Stimulated activated CD4-positive, alpha-beta T cell treated with anti-CD3 and anti-CD28 coated beads, Interleukin-2, amount 100 ng/mL, for 24 hours (primary cell): ENCODE results near the gene FBLIM1.
A peak's percentile ranks its signal among the peaks of the same experiment; 100 is the strongest.

ENCODE experiments used
- DNase-seq, 2 donors: peaks; one replicate each; pipeline ENCODE4 v3.0.0-alpha.2; 2020

Gene FBLIM1

DNA sequence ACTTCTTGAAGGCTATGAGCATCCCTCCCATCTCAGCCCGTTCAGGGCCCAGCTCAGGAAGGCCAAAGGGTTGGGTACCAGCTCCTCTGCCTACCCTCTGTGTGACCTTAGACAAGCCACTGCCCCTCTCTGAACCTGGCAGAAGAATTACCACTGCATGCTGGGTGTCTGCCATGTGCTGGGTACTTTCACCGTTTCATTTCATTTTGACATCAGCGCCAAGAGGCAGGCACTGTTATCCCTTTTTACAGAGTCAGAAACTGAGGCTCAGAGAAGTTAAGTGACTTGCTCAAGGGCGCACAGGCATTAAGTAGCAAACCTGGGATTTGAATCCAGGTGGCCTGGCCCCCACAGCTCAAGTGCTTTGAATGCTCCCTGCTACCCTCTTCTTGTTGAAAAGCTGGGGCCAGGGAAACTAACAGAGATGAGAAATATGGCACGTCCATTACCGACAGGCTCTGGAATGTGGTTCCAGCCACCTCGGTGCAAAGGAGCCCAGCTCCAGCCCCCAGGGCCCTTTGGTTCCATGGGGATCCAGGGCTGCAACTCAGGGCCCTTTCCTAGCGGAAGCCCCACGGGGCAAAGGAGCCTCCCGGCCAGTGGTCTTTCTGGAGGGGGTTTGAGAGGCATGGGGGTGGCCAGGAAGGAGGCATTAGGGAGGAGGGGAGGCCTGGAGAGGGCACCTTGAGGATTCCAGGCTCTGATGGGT lies 9.8 kb upstream of the FBLIM1 start:
- DNase-seq: no peak

DNA sequence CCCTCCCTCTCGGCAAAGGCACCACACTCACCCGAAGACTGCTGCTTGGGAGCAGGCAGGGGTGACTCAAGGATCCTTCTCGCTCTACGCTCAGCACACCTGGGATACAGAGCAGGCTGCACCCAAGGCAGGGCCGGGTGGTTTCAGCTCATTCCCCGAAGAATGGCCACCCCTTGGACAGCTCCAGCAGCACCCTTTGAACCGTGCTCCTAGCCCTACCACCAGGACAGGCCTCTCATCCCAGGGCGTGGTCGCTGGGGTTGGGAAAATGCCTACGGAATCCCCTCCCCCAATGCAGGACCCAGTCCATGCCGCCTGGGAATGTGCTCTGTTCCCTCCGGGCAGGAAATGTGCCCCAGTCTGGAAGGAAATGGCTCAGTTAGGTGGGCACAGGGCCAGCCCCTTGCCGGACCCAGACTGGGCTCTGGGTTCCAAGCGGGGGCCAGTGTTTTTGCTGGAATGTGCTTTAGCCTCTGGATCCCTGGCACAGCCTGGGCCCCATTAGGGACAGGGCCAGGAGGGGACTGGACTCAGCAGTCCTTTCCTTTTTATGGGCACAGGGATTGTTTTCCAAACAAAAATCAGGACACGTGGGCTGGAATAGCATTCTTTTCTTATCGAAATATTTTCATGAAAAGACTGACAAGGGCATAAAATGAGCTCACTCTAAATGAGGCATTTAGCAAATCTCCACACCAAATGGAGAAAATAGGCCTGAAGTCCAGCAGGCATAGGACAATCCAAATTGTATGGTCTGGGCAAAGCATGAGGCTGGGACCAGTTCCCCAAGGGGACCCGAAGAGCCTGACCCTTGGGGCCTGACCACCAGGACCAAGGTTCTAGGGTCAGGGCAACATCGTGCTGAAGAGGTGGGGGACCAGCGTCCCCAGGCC lies 8.9 kb upstream of the FBLIM1 start:
- DNase-seq: no peak

DNA sequence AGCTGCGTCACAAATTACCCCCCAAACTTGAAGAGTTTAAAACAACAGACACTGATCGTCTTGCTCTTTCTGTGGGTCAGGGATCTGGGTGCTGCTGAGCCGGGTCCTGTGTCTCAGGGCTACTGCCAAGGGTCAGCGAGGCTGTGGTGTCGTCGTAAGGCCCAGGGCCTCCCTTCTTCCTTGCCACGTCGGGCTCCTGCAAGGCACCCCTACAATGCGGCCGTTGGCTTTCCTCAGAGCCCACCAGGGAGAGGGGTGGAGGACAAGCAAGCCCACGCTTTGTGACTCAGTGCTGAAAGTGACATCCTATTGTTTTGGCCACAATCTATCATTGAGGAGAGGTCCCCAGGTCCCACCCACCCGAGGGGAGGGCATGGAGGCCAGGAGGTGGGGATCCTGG lies 7.7 kb upstream of the FBLIM1 start:
- no peak for DNase-seq

DNA sequence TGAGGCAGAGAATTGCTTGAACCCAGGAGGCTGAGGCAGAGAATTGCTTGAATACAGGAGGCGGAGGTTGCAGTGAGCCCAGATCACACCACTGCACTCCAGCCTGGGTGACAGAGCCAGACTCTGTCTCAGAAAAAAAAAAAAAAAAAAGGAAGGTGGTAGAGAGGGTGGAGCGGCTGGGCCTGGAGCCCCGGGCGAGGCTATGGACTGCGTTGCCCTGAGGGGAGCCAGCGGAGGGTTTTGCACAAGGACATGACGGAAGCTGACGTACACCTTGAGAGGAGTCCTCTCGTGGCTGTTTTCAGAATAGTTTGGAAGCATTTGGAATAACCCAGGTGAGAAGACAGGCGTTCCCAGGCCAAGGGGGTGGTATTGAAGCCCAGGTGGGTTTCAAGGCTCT lies 6.9 kb upstream of the FBLIM1 start:
- no peak for DNase-seq

DNA sequence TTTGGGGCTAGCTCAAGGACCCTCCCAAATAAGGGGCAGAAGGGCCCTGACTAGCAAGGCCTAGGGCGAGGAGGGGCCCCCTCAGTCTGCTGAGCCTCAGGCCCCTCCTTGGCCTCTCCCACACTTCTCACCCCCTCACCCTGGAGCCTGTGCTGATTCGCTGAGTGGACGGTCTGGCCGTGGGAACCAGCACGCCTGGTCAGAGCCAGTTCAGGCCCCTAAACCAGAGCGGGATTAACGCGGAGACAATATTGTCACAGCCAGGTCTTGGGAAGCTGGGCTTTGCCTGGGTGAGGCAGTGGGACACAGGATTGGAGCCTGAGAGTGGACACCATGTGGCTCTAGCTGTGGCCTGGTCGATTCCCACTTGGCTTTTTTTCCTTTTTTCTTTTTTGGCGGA lies 4.8 kb upstream of the FBLIM1 start:
- no peak for DNase-seq

DNA sequence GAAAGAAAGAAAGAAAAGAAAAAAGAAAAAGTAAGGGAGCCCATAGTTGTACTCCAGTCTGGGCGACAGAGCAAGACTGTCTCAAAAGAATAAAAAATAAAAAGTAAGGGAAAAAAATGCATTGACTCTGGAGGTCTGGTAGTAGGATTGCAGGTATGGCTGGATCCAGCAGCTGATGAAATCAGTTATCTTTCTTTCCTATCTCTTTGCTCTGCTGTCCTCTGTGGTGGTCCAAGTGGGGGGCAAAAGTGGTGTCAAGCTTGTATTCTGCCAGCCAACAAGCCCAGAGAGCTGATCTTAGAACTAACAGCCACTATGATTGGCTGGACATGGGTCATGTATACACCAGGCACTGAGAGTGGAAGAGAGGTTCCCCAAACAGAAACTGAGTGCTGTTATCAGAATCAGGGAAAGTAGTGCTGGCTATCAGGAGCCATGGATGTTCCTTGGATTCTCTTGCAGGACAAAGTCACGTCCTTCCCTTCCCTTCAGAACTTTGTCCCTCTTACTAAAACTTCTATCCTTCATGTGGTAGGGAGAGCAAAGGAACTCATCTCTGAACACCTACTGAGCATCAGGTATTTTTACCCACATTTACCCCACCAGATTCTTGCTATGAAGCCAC lies 3.5 kb upstream of the FBLIM1 start:
- DNase-seq: no peak

DNA sequence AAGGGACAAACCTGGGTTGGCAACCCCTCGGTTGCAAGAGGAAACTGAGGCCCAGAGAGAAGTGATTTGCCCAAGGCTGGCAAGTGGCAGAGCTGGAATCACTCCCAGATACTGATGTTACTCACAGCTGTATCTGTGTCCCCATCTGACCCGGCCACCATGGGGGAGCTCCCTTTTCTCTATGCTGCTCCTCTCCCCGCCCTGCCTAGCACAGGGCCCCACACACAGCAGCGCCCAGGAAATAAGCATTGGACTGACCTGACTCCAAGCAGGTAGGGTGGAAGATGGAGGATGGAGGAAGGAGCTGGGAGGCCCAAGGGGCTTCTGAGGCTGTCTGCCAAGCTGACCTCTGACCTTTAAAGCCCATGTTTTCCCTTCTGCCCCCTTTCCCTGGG lies 3.0 kb upstream of the FBLIM1 start:
- no peak for DNase-seq

DNA sequence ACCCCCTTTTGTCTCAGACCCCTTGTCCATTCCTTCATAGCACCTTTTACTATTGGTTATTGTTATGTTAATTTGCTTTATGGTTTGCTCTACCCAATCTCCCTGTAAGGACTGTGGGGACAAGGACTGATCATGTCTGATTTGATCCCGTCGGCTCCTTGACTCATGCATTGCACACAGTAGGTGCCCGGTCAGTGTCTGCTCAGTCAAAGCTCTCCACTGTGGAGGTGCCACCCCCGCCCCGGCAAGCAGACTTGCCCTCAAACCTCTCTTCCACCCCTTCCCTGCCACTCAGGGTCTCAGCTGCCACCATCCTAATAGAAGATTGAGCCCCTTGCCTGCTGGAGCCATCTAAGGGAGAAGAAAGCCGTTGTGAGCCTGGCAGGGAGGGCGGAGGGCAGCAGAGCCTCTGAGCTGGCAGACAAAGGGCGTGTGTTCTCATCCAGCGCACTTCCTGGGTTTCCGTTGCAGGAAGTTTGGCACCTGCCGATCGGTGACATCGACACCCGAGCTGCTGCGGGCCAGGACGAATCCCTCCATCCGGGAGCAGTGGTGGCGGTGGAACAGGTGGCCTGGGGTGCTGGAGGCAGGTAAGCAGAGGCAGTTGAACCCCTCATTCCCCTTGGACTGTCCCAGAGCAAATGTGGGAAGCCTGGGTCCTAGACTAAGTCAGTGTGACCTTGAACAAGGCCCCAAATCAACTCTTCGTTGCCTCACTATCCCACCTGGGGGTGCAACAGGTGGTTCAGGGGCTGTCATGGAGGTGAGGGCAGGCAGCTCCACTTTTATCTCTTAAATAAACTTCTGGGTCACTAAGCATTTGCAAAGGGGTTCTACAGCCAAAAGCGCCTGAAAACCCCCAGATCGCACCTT lies 2.2 kb upstream of the FBLIM1 start:
- DNase-seq: no peak

DNA sequence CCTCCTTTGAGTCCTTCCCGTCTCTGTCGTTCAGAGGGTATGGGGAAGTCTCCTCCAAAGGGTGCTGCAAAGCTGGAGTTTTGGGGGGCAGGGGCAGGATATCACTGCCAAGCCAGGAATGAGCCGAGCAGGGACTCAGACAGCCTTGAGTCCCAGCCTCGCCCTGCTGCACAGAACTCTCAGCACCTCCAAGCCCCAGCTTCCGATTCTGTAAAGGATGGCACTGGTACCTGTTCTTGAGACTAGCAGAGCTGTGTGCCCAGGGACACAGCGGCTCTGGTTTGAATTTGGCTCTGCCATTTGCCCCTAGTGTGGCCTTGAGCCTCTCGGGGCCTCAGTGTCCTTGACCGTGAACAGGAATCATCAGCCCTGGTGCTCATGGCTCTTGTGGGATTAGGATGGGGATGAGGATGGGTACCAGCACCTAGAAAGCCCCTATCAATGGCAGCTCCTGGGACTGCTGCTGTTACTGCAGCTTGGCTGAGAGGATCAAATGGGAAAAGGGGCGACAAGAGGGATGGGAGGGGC lies 1.5 kb upstream of the FBLIM1 start:
- no peak for DNase-seq

DNA sequence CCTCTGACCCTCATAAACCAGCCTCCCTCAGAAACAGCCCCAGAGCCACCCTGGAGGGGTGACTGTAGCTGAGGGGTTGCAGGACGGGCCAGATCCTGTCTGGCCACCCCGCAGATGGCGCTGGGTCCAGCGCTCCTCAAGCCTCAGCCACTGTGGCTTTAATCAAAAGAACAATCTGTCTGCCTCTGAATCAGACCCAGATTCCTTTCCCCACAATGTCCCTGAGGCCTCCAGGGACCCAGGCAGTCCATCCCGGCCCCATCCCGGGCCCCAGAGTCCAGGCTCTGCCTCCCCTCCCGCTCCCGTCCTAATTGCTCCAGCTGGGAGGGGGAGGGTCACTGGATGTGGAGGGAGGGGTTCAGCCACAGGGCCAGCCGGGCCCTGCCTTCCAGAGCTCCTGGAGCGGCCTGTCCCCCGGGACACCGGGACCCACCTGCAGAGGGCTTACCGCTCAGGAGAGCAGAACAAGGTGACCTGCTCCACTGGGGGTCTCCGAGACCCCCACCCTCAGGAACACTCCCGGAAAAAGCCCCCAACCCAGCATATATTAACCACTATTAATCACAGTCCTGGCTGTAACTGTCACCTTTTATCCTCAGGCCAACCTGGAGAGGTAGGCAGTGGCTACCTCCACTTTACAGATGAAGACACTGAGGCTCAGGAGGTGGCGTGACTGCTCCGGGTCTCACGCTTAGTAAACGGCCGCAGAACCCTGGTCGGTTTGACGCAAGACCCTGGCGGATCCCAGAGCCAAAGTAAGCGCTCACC lies 836 bp upstream of the FBLIM1 start:
- DNase-seq: no peak

DNA sequence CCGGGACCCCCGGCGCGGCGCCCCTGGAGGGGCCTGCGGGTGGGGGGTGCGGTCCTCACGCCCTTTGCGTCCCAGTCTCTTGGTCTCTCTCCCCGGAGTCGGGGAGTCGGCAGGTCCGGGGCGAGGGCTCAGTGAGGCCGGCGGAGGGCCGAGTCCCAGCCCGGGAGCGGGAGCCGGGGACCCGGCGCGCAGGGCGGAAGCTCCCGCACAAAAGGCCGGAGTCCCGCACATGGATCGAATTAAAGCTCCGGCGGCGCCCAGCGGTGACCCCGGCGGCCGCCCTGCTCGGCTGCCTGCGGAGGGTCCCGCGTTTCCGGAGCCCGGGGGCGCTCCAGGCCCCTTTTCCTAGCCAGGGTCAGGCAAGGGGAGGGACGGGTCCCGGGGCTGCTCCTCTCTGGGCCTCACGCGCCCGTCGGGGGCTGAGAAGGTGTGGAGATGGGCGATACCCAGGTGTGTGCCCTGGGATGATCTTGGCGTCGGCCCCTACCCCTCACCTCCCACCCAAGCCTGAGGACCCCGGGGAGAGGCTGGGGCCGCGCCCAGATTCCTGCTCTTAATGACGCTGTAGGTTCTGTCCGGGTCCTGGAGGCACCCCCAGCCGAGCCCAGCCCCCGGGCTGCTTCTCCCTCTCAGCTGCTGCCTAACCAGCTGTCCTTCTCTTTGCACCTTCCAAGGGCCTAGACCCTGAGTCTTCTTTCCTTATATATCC lies 512 bp downstream of the FBLIM1 start:
- DNase-seq: peak in 1 of 2 donors; percentile 27

DNA sequence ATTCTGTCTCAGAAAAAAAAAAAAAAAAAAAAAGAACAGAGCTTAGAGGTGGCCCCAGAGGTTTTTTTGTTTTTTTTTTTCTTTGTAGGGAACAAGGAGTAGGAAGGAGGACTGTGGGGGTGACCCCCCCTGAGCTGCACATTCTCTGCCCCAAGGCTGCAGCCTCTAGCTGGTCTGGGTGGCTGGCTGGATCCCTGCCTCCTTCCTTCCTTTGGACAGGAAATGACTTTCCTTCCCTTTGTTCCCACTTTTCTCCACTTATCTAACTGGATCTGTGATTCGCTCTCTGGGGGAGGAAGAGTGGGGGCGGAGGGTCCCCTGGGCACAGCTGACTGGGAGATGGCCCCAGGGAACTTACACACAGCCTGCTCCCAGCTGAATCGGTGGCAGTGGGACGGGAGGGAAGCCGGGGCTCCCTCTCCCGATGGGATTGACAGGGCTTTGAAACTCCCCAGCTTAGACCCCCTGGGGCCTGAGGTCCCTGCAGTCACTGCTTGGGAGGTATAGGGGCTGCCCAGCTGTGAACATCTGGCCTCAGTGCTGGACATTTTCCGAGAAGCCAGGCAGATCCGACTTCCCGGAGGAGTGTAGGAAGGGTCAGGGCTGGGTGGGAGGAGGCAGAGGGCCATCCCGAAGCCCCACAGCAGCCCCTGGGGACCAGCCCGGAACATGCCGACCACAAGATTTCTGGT lies 2.1 kb downstream of the FBLIM1 start:
- no peak for DNase-seq

DNA sequence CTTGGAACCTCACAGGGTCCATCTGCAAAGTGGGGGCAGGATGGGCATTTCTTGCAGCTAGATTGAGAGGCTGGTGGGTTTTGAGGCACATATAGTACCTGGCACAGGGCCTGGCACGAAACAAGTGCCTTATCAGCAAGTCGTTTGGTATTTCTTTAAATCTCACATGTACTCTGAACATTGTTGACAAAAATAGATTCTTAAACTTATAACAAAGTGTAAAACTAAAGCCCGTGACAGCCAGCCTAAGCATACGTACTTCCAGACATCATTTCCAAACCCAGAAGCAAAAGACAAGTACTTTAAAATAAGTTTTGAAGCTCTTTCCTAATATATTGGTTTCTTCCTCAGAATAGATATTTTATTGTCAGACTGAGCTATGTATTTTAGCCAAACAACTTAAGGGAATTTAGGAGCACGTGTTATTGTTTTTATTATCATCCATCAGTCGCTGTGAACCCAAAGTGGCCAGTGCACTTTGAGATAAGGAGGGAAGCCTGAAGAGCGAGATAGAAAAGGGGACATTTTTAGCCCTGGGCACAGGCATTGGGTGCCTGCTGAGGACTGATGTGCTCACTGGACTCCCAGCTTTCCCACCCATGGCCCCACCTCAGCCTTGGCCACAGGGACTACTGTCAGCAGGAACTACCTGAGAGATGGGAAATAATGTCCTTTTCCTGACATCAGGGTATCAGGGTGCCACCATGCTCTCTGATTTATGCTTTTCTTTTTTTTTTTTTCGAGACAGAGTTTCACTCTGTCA lies 3.0 kb downstream of the FBLIM1 start:
- DNase-seq: no peak

DNA sequence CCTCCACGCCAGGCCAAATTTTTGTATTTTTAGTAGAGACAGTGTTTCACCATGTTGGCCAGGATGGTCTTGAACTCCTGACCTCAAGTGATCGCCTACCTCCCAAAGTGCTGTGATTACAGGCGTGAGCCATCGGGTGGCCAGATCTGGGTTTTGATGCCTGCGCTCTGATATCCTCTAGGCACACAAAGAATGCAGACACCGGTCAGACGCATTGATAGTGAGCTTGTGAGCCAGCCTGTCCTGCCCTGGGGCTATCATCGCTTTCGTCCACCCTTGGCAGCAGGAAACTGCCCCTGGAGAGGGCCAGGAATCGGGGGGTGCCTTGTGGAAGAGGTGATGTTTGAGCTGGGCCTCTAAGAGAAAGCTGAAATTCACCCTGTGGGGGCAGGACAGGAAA lies 4.0 kb downstream of the FBLIM1 start:
- DNase-seq: no peak

DNA sequence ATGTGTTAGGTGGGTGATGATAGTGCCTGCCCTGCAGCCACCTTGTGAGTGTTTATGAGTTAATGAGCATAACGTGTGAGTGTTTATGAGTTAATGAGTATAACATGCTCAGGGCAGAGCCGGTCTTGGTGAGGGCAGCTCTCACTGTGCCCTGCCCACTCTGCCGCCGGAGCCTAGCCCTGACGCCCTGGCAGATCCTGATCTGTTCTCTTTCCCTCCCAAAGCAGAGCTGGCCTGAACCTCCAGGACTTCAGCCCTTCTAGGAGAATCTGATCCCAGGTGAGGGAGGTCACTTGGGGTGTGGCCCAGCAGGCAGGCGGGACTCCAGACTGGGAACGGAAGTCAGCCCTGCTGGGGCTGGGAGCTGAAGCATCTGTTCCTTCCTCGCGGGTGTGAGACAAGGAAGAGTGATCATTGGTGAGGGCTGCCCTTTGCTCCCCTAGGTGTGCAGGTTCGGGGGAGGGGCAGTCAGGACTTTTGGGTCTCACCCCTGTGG lies 5.7 kb downstream of the FBLIM1 start:
- DNase-seq: no peak

DNA sequence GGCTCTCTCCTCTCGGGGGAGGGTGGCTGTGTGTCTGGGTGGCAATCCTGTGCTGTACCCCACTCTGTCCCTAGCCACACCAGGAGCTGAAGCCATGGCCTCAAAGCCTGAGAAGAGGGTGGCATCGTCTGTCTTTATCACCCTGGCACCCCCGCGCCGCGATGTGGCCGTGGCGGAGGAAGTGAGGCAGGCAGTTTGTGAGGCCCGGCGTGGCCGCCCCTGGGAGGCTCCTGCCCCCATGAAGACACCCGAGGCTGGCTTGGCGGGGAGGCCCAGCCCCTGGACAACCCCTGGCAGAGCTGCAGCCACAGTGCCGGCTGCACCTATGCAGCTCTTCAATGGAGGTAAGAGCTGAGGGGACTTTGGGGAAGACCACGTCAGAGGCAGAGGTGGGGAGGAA lies 6.3 kb downstream of the FBLIM1 start:
- no peak for DNase-seq

DNA sequence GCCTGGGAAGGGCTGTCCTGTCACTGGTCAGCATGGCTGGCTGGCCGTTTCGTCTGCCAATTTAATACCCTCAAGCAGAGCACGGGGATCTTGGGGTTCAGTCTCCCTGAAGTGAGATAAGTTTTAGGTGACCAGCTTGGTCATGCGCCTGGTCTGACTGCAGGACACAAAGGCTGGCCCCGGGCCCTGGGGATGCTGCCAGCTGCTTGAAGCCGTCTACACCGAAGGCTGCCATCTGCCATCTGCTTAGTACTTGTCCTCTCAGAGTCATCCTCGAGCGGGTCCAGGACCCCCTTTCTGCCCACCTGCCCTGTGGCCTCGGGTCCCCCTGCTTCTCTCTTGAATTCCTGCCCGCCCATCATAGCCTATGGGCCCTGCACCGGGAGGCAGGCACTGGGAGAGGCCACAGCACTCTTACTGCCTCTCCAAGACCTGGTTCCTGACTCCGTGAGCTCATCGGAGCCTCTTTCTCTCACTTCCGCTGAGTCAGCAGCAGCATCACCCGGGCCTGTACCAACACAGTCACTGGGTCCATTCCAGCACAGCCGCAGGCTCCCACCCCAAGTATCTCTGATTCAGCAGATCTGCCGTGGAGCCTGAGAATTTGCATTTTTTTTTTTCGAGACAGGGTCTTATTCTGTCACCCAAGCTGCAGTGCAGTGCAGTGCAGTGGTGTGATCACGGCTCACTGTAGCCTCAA lies 7.0 kb downstream of the FBLIM1 start:
- no peak for DNase-seq

DNA sequence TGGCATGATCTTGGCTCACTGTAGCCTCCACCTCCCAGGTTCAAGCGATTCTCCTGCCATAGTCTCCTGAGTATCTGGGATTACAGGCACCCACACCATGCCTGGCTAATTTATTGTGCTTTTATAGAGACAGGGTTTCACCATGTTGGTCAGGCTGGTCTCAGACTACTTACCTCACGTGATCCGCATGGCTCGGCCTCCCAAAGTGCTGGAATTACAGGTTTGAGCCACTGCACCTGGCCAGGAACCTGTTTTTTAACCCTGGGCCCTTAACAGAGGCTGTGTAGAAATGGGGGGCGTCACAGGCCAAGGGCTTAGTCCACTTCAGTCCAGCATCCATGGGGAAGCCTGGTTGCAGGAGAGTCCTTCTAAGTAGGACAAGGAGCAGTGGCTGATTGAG lies 9.3 kb downstream of the FBLIM1 start:
- no peak for DNase-seq

DNA sequence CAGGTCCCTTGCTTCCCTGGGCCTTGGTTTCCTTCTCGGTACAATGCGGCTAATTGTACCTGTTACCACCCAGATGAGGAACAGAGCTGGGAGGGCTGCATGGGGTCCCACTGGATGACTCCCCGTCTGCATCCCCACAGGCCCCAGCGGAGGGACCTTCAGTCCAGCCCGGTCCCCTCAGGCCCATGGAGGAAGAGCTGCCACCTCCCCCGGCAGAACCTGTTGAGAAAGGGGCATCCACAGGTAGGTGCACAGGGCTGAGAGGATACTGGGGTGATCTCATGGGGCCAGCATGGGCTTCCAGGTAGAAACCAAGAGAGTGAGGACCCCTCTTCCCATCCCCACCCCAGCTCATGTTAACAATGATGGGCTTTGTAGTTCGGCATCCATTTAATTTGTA lies 9.8 kb downstream of the FBLIM1 start:
- DNase-seq: no peak
